ENCODE results near the gene HMBS.

DNA sequence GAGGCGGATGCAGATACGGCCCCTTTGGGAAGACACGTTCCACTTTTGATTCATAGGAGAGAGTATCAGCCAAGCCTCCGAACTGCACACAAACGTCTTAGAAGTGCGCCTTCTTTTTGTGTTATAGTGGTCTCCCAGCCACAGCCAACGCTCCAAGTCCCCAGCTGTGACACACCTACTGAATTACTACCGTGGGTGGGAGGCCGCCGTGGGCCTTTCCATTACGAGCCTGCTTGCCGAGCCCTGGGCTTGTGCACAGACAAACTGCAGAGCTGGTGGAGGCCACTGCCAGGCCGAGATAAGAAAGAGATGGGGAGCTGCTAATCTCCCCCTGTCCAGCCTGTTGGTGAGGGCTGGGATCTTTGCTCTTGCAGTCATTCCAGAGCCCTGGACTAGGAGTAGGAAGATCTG lies 761 bp downstream of the HMBS start:
- TF ChIP-seq, protein P1, sequence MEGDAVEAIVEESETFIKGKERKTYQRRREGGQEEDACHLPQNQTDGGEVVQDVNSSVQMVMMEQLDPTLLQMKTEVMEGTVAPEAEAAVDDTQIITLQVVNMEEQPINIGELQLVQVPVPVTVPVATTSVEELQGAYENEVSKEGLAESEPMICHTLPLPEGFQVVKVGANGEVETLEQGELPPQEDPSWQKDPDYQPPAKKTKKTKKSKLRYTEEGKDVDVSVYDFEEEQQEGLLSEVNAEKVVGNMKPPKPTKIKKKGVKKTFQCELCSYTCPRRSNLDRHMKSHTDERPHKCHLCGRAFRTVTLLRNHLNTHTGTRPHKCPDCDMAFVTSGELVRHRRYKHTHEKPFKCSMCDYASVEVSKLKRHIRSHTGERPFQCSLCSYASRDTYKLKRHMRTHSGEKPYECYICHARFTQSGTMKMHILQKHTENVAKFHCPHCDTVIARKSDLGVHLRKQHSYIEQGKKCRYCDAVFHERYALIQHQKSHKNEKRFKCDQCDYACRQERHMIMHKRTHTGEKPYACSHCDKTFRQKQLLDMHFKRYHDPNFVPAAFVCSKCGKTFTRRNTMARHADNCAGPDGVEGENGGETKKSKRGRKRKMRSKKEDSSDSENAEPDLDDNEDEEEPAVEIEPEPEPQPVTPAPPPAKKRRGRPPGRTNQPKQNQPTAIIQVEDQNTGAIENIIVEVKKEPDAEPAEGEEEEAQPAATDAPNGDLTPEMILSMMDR (conservative IDR thresholded peaks at IDR 0.05; ENCODE audit: low read depth in 2 of 2) = no peak
- TF ChIP-seq EZH2 (IDR thresholded peaks at IDR 0.05; ENCODE audit: low read depth, unreplicated experiment) (no peak), POLR2AphosphoS5 (IDR thresholded peaks at IDR 0.05; ENCODE audit: low read depth) (no peak), CREB1 (CRISPR knock-in tag; IDR thresholded peaks at IDR 0.05; ENCODE audit: low read depth) (no peak), ETS1 (IDR thresholded peaks at IDR 0.05) (no peak), ZNF331 (CRISPR knock-in tag; IDR thresholded peaks at IDR 0.05; ENCODE audit: low read depth) (no peak), JUNB (IDR thresholded peaks at IDR 0.05; ENCODE audit: unreplicated experiment) (no peak)
- TF ChIP-seq, protein P2, sequence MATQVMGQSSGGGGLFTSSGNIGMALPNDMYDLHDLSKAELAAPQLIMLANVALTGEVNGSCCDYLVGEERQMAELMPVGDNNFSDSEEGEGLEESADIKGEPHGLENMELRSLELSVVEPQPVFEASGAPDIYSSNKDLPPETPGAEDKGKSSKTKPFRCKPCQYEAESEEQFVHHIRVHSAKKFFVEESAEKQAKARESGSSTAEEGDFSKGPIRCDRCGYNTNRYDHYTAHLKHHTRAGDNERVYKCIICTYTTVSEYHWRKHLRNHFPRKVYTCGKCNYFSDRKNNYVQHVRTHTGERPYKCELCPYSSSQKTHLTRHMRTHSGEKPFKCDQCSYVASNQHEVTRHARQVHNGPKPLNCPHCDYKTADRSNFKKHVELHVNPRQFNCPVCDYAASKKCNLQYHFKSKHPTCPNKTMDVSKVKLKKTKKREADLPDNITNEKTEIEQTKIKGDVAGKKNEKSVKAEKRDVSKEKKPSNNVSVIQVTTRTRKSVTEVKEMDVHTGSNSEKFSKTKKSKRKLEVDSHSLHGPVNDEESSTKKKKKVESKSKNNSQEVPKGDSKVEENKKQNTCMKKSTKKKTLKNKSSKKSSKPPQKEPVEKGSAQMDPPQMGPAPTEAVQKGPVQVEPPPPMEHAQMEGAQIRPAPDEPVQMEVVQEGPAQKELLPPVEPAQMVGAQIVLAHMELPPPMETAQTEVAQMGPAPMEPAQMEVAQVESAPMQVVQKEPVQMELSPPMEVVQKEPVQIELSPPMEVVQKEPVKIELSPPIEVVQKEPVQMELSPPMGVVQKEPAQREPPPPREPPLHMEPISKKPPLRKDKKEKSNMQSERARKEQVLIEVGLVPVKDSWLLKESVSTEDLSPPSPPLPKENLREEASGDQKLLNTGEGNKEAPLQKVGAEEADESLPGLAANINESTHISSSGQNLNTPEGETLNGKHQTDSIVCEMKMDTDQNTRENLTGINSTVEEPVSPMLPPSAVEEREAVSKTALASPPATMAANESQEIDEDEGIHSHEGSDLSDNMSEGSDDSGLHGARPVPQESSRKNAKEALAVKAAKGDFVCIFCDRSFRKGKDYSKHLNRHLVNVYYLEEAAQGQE (IDR thresholded peaks at IDR 0.05; ENCODE audit: unreplicated experiment) = no peak
- TF ChIP-seq, protein P3, sequence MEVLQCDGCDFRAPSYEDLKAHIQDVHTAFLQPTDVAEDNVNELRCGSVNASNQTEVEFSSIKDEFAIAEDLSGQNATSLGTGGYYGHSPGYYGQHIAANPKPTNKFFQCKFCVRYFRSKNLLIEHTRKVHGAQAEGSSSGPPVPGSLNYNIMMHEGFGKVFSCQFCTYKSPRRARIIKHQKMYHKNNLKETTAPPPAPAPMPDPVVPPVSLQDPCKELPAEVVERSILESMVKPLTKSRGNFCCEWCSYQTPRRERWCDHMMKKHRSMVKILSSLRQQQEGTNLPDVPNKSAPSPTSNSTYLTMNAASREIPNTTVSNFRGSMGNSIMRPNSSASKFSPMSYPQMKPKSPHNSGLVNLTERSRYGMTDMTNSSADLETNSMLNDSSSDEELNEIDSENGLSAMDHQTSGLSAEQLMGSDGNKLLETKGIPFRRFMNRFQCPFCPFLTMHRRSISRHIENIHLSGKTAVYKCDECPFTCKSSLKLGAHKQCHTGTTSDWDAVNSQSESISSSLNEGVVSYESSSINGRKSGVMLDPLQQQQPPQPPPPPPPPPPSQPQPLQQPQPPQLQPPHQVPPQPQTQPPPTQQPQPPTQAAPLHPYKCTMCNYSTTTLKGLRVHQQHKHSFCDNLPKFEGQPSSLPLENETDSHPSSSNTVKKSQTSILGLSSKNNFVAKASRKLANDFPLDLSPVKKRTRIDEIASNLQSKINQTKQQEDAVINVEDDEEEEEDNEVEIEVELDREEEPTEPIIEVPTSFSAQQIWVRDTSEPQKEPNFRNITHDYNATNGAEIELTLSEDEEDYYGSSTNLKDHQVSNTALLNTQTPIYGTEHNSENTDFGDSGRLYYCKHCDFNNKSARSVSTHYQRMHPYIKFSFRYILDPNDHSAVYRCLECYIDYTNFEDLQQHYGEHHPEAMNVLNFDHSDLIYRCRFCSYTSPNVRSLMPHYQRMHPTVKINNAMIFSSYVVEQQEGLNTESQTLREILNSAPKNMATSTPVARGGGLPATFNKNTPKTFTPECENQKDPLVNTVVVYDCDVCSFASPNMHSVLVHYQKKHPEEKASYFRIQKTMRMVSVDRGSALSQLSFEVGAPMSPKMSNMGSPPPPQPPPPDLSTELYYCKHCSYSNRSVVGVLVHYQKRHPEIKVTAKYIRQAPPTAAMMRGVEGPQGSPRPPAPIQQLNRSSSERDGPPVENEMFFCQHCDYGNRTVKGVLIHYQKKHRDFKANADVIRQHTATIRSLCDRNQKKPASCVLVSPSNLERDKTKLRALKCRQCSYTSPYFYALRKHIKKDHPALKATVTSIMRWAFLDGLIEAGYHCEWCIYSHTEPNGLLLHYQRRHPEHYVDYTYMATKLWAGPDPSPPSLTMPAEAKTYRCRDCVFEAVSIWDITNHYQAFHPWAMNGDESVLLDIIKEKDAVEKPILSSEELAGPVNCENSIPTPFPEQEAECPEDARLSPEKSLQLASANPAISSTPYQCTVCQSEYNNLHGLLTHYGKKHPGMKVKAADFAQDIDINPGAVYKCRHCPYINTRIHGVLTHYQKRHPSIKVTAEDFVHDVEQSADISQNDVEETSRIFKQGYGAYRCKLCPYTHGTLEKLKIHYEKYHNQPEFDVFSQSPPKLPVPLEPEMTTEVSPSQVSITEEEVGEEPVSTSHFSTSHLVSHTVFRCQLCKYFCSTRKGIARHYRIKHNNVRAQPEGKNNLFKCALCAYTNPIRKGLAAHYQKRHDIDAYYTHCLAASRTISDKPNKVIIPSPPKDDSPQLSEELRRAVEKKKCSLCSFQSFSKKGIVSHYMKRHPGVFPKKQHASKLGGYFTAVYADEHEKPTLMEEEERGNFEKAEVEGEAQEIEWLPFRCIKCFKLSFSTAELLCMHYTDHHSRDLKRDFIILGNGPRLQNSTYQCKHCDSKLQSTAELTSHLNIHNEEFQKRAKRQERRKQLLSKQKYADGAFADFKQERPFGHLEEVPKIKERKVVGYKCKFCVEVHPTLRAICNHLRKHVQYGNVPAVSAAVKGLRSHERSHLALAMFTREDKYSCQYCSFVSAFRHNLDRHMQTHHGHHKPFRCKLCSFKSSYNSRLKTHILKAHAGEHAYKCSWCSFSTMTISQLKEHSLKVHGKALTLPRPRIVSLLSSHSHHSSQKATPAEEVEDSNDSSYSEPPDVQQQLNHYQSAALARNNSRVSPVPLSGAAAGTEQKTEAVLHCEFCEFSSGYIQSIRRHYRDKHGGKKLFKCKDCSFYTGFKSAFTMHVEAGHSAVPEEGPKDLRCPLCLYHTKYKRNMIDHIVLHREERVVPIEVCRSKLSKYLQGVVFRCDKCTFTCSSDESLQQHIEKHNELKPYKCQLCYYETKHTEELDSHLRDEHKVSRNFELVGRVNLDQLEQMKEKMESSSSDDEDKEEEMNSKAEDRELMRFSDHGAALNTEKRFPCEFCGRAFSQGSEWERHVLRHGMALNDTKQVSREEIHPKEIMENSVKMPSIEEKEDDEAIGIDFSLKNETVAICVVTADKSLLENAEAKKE (CRISPR knock-in tag; IDR thresholded peaks at IDR 0.05) = no peak

Data from GM23338 (cell line).